ENCODE results near the gene ARMC12. TPM values are rescaled to one million over a fixed set of nuclear protein-coding genes. Genes with fewer than 3 reads are reported as not detected.

Gene ARMC12
- polyA plus RNA-seq, 2 of the 4 experiments (the other 2 are of a cell fraction) = 0.44 to 0.88 TPM

DNA sequence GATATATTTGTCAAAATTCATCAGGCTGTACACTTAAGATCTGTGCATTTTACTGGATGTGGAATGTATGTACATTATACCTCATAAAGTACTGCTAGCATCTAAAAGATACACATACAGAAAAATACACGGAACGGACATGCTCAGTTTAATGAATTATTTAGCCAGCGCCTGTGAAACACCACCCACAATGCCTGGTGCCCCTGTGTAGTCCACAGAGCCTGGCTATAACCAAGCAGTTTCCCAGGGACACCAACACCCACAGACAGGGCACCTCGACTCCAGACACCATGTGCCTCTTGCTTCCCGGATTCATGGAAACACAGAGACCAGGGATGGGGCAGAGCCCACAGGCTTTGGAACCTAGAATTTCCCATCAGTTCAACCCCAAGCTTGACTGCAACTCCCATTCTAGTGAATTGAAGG lies 17.4 kb upstream of the ARMC12 start:
- Histone ChIP-seq H3K9me3 (no peaks in the 10 kb centered on the region), H3K4me1 (peaks cover 9% of the 10 kb centered on the region; the same call in 1 of the 3 replicates), H3K27ac (peak overlapping the region in 1 of 2 experiments; percentile 99; a peak in 1 of 6 replicates), H3K4me3 (no peak overlapping the region), H3K4me2 (no peak overlapping the region)
- DNase-seq (ENCODE audit: low read depth in 1 of 2, low spot score in 1 of 2) (no peak), ATAC-seq (no peak), FAIRE-seq (no peak)
- CTCF ChIA-PET = interaction anchor here (0.6 to 0.9 kb wide), 2 partner anchors 10 to 18 kb away, joined by 3 read pairs; no protein-coding TSS in a partner anchor
- WGBS (ENCODE audit: missing lambda C conversion rate) = 85% methylated on average over 5 of the region's 5 CpGs
- POLR2A ChIA-PET = no interaction called here
- TF ChIP-seq RAD21 (conservative IDR thresholded peaks at IDR 0.05 in 1 of 2, IDR thresholded peaks at IDR 0.05 in 1 of 2) (no peak), NPAS2 (CRISPR knock-in tag; IDR thresholded peaks at IDR 0.05; ENCODE audit: borderline replicate concordance) (no peak), POLR2A (IDR thresholded peaks at IDR 0.05; ENCODE audit: low read length) (no peak), RNF2 (IDR thresholded peaks at IDR 0.05; ENCODE audit: borderline replicate concordance, low read depth) (no peak), ZFP36 (IDR thresholded peaks at IDR 0.05; ENCODE audit: borderline replicate concordance, partially characterized antibody) (no peak), PHF8 (IDR thresholded peaks at IDR 0.05; ENCODE audit: borderline replicate concordance, low read depth) (no peak), CBX2 (IDR thresholded peaks at IDR 0.05; ENCODE audit: borderline replicate concordance, low read depth) (no peak), KDM1A (IDR thresholded peaks at IDR 0.05; ENCODE audit: low read depth) (no peak), EHF (CRISPR knock-in tag; IDR thresholded peaks at IDR 0.05) (no peak), HOXB13 (CRISPR knock-in tag; IDR thresholded peaks at IDR 0.05; ENCODE audit: low read depth) (no peak), RARB (CRISPR knock-in tag; IDR thresholded peaks at IDR 0.05) (no peak), FOSL2 (IDR thresholded peaks at IDR 0.05) (no peak), FOSL2 (CRISPR knock-in tag; IDR thresholded peaks at IDR 0.05) (no peak), CEBPB (IDR thresholded peaks at IDR 0.05) (no peak), HDAC2 (IDR thresholded peaks at IDR 0.05) (no peak)
- TF ChIP-seq, protein P1, sequence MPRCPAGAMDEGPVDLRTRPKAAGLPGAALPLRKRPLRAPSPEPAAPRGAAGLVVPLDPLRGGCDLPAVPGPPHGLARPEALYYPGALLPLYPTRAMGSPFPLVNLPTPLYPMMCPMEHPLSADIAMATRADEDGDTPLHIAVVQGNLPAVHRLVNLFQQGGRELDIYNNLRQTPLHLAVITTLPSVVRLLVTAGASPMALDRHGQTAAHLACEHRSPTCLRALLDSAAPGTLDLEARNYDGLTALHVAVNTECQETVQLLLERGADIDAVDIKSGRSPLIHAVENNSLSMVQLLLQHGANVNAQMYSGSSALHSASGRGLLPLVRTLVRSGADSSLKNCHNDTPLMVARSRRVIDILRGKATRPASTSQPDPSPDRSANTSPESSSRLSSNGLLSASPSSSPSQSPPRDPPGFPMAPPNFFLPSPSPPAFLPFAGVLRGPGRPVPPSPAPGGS (IDR thresholded peaks at IDR 0.05) = no peak
- TF ChIP-seq, protein P2, sequence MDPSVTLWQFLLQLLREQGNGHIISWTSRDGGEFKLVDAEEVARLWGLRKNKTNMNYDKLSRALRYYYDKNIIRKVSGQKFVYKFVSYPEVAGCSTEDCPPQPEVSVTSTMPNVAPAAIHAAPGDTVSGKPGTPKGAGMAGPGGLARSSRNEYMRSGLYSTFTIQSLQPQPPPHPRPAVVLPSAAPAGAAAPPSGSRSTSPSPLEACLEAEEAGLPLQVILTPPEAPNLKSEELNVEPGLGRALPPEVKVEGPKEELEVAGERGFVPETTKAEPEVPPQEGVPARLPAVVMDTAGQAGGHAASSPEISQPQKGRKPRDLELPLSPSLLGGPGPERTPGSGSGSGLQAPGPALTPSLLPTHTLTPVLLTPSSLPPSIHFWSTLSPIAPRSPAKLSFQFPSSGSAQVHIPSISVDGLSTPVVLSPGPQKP (IDR thresholded peaks at IDR 0.05; ENCODE audit: low read depth, low read length) = no peak
- TF ChIP-seq, protein P3, sequence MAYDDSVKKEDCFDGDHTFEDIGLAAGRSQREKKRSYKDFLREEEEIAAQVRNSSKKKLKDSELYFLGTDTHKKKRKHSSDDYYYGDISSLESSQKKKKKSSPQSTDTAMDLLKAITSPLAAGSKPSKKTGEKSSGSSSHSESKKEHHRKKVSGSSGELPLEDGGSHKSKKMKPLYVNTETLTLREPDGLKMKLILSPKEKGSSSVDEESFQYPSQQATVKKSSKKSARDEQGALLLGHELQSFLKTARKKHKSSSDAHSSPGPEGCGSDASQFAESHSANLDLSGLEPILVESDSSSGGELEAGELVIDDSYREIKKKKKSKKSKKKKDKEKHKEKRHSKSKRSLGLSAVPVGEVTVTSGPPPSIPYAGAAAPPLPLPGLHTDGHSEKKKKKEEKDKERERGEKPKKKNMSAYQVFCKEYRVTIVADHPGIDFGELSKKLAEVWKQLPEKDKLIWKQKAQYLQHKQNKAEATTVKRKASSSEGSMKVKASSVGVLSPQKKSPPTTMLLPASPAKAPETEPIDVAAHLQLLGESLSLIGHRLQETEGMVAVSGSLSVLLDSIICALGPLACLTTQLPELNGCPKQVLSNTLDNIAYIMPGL (CRISPR knock-in tag; IDR thresholded peaks at IDR 0.05; ENCODE audit: borderline replicate concordance) = no peak

DNA sequence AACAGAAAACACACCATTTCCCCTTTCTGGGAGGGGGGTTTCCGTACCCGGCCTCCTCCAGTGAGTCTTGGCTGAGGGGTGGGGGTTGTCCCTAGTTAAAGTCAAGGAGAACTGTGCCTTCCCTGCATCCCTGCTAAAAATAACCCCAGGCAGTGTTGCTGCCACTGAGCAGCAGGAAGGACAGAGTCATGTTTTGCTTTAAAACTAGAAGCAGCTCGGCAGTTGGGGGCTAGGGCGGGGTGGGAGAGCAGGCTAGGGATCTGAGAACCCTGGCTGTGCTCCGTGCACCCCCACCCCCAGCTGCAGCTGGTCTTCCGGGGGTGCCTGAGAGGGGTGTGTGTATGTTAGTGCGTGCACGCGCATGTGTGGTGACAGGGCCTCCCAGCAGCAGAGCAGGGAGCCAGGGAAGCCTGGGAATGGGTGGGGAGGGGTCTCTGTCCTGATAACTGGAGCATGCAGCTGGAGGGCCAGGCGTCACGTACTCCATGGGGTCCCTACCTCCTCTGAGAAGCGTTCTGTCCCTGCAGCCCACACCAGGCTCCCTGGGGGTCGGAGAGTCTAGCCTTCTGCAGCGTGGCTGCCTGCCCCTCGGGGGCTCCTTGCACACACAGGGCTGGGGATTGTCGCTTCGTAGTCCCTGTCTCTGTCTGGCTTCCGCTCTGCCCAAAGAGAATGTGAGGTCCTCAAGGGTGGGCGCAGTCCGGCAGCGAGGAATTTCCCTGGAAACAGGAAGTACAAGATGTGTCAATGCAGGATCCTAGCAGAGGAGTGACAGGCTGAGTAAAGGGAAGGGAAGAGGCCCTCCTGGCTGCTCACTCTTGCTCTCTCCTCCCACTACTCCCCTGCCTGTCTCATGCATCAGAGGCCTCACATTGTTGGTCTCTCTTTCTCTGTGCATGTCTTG lies 16.8 kb upstream of the ARMC12 start:
- WGBS (ENCODE audit: missing lambda C conversion rate) = 79% methylated on average over 17 of the region's 21 CpGs

More for the DNA sequence above, 16.8 kb upstream of the ARMC12 start:
- H3K27ac ChIP-seq = peak overlapping the region; percentile 18 to 99; a peak in 1 of 6 replicates
- TF ChIP-seq FOXS1 (CRISPR knock-in tag; IDR thresholded peaks at IDR 0.05) (no peak), PHF8 (IDR thresholded peaks at IDR 0.05; ENCODE audit: borderline replicate concordance, low read depth) (no peak), POLR2AphosphoS2 (conservative IDR thresholded peaks at IDR 0.05; ENCODE audit: low read length) (no peak), JUNB (IDR thresholded peaks at IDR 0.05) (no peak), GATA3 (IDR thresholded peaks at IDR 0.05; ENCODE audit: borderline replicate concordance) (no peak), ZC3H11A (IDR thresholded peaks at IDR 0.05) (no peak), EP300 (IDR thresholded peaks at IDR 0.05) (no peak)
- POLR2A ChIA-PET = no interaction called here
- no peak for DNase-seq (ENCODE audit: low read depth in 1 of 2, low spot score in 1 of 2)
- H3K4me3 ChIP-seq = no peak overlapping the region
- 0 out of 6 replicates have a peak, but pooled peaks of 1 of the 2 experiments have one; percentile 24 for ATAC-seq
- no peaks in the 10 kb centered on the region for H3K9me3 ChIP-seq
- no peak for FAIRE-seq
- H3K4me1 ChIP-seq = peaks cover 15% of the 10 kb centered on the region; the same call in 1 of the 3 replicates
- CTCF ChIA-PET = interaction anchor here (0.6 to 0.9 kb wide), 2 partner anchors 10 to 17 kb away, joined by 3 read pairs; no protein-coding TSS in a partner anchor
- H3K4me2 ChIP-seq = no peak overlapping the region

Data from A549 (cell line).